ENCODE measurements around the gene TMED3. TPM values are rescaled to one million over a fixed set of nuclear protein-coding genes. Genes with fewer than 3 reads are reported as not detected.

Gene TMED3
- 50.0 and 51.6 TPM in 2 replicates for total RNA-seq (2021)
- Bru-seq, nascent RNA = percentile 60 among the genes with signal in this experiment
- BruChase-seq, experiment 1, labeled RNA remaining after a 2-hour chase = percentile 64 among the genes with signal in this experiment
- percentile 65 among the genes with signal in this experiment for BruChase-seq, experiment 2, labeled RNA remaining after a 6-hour chase
- long read RNA-seq, transcript TMED3-201 (3 exons, 1,475 nt) = major isoform, 106 of 124 reads
- long read RNA-seq, partial matches to known transcripts = 11 of 124 reads
- long read RNA-seq, other reads (novel, unspliced or antisense) = 4 of 124 reads

DNA sequence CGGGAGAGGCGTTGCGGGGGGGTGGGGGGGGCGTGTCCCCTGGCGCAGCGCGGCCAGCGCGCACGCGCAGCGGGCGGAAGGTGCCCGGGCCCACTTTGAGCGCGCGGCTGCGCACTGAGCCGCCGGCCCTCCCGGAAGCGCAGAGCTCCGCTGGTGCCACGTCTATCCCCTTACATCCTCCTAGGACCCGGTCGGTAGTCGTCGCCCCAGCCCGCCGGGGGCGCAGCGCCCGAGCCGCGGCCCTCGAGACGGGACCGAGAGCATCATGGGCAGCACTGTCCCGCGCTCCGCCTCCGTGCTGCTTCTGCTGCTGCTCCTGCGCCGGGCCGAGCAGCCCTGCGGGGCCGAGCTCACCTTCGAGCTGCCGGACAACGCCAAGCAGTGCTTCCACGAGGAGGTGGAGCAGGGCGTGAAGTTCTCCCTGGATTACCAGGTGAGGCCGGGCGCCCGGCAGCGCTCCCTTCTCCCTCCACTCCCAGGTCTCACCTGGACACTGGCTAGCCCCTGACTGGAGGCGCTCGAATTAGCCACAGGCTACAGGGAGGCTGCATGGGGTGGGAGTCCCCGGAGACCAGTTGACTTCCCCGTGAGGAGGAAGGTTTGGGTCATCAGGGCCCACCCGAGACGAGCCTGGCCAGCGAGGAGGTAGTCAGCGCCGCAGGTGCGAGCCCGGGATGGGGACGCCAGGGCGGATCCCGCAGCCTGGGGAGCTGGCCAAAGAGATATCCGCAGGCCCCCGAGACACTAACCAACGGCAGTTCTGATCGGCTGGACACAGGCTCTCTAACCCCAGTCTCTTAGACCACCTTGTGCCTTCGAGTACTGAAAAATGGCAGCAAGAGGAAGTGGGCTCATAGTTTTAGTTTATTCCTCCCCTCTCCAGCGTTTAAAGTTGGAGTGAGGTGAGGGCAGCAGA lies at the start of gene TMED3:
Gene TMED3 (plus strand): TSS at position 128 of the 916 bp plus-strand sequence. CDS start 138 bp downstream, at position 266.
- peak; percentile 90 for DNase-seq (ENCODE audit: low spot score)
- intact Hi-C loops (cut with micrococcal nuclease; ENCODE audit: unreplicated experiment) = no loop called here
- no TSS peak for BruUV-seq (replicated peaks)
- CTCF ChIA-PET = interaction anchor here (0.6 to 0.7 kb wide), 2 partner anchors 9 to 274 kb away, joined by 3 read pairs; no protein-coding TSS in a partner anchor
- peaks cover 18% of the 10 kb centered on the region for H3K36me3 ChIP-seq (ENCODE audit: insufficient read depth, low read length, poor library complexity, severe bottlenecking)
- peak within 1 kb of the TSS; percentile 78 for H3K27ac ChIP-seq (ENCODE audit: low read depth, low read length, poor library complexity, severe bottlenecking)
- H3K27me3 ChIP-seq (replicated peaks; ENCODE audit: insufficient read depth, low read depth, low read length, poor library complexity) = peaks cover 29% of the 10 kb centered on the region
- H3K4me3 ChIP-seq (ENCODE audit: low read depth, low read length, poor library complexity, severe bottlenecking) = peak within 1 kb of the TSS; percentile 97
- H3K4me1 ChIP-seq (ENCODE audit: insufficient read depth, low read length, poor library complexity, severe bottlenecking) = peaks cover 5% of the 10 kb centered on the region
- POLR2A ChIA-PET (ENCODE audit: low non-redundant PET) = interaction anchor here (0.6 kb wide), 3 partner anchors 9 to 212 kb away, joined by 3 to 4 read pairs (median 4); no protein-coding TSS in a partner anchor
- TF ChIP-seq, protein P1, sequence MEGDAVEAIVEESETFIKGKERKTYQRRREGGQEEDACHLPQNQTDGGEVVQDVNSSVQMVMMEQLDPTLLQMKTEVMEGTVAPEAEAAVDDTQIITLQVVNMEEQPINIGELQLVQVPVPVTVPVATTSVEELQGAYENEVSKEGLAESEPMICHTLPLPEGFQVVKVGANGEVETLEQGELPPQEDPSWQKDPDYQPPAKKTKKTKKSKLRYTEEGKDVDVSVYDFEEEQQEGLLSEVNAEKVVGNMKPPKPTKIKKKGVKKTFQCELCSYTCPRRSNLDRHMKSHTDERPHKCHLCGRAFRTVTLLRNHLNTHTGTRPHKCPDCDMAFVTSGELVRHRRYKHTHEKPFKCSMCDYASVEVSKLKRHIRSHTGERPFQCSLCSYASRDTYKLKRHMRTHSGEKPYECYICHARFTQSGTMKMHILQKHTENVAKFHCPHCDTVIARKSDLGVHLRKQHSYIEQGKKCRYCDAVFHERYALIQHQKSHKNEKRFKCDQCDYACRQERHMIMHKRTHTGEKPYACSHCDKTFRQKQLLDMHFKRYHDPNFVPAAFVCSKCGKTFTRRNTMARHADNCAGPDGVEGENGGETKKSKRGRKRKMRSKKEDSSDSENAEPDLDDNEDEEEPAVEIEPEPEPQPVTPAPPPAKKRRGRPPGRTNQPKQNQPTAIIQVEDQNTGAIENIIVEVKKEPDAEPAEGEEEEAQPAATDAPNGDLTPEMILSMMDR (conservative IDR thresholded peaks at IDR 0.05; ENCODE audit: low read depth, low read length) = peak; percentile 37; the same call in 1 of the 2 replicates
- TF ChIP-seq EZH2 (IDR thresholded peaks at IDR 0.05; ENCODE audit: borderline replicate concordance, low read depth, low read length, poor library complexity, severe bottlenecking) = no peak
- no peaks in the 10 kb centered on the region for H3K9me3 ChIP-seq (ENCODE audit: low read depth, low read length, poor library complexity, severe bottlenecking)

DNA sequence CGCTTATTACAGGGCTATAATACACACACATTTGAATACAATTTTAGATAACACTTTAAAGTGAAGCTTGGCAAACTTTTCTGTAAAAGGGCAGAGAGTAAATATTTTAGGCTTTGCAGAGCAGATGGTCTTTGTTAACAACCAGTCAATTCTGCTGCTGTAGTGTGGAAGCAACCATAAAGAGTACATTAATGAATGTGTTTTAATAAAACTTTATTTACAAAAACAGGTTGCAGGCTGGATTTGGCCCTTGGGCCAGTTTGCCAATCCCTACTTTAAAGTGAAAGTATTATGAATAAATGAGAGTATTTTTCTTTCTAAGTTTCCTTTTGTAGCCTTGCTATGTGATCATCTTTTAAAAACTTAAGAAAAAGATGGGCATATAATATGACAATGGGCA lies 49.1 kb upstream of the TMED3 start:
- no peak for DNase-seq (ENCODE audit: low spot score)
- Histone ChIP-seq H3K9me3 (ENCODE audit: low read depth, low read length, poor library complexity, severe bottlenecking) (no peaks in the 10 kb centered on the region), H3K27me3 (replicated peaks; ENCODE audit: insufficient read depth, low read depth, low read length, poor library complexity) (peaks cover 52% of the 10 kb centered on the region), H3K36me3 (ENCODE audit: insufficient read depth, low read length, poor library complexity, severe bottlenecking) (no peaks in the 10 kb centered on the region), H3K4me3 (ENCODE audit: low read depth, low read length, poor library complexity, severe bottlenecking) (no peak overlapping the region), H3K27ac (ENCODE audit: low read depth, low read length, poor library complexity, severe bottlenecking) (no peak overlapping the region), H3K4me1 (ENCODE audit: insufficient read depth, low read length, poor library complexity, severe bottlenecking) (no peaks in the 10 kb centered on the region)
- intact Hi-C loops (cut with micrococcal nuclease; ENCODE audit: unreplicated experiment) = no loop called here
- no TSS peak for BruUV-seq (replicated peaks)
- no peak for TF ChIP-seq EZH2 (IDR thresholded peaks at IDR 0.05; ENCODE audit: borderline replicate concordance, low read depth, low read length, poor library complexity, severe bottlenecking)
- TF ChIP-seq, protein P1 (conservative IDR thresholded peaks at IDR 0.05; ENCODE audit: low read depth, low read length) = no peak
- POLR2A ChIA-PET (ENCODE audit: low non-redundant PET) = no interaction called here
- CTCF ChIA-PET = no interaction called here

DNA sequence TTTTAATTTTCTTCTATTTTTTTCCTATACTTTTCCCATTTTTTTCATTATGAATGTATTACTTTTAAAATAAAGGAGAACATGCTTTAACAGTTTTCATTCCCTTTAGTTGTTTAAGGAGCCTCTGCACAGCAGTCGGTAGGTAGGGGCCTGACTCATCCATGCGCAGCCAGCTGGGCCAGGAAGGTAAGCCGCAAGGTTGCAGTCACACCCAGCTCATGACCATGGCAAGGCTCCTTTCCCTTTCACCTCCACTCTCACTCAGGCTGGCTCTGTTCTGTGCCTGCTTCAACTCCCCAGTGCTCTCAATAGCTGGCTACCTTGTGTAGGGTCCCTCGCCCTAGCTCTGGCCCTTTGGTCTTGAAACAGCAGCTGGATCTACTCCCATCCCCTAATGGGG lies 45.7 kb upstream of the TMED3 start:
- H3K9me3 ChIP-seq (ENCODE audit: low read depth, low read length, poor library complexity, severe bottlenecking) = no peaks in the 10 kb centered on the region
- intact Hi-C loops (cut with micrococcal nuclease; ENCODE audit: unreplicated experiment) = no loop called here
- ChIA-PET POLR2A (ENCODE audit: low non-redundant PET) (no interaction called here), CTCF (no interaction called here)
- no peak overlapping the region for H3K27ac ChIP-seq (ENCODE audit: low read depth, low read length, poor library complexity, severe bottlenecking)
- no peaks in the 10 kb centered on the region for H3K4me1 ChIP-seq (ENCODE audit: insufficient read depth, low read length, poor library complexity, severe bottlenecking)
- peaks cover 73% of the 10 kb centered on the region for H3K27me3 ChIP-seq (replicated peaks; ENCODE audit: insufficient read depth, low read depth, low read length, poor library complexity)
- no peaks in the 10 kb centered on the region for H3K36me3 ChIP-seq (ENCODE audit: insufficient read depth, low read length, poor library complexity, severe bottlenecking)
- no peak for DNase-seq (ENCODE audit: low spot score)
- H3K4me3 ChIP-seq (ENCODE audit: low read depth, low read length, poor library complexity, severe bottlenecking) = no peak overlapping the region
- no TSS peak for BruUV-seq (replicated peaks)
- no peak for TF ChIP-seq EZH2 (IDR thresholded peaks at IDR 0.05; ENCODE audit: borderline replicate concordance, low read depth, low read length, poor library complexity, severe bottlenecking)
- TF ChIP-seq, protein P1 (conservative IDR thresholded peaks at IDR 0.05; ENCODE audit: low read depth, low read length) = no peak
